Small intestine (tissue), 7 donors: Measurements from ENCODE around the gene FTO. TPM values are rescaled to one million over a fixed set of nuclear protein-coding genes. Genes with fewer than 3 reads are reported as not detected.

Experiments used
- DNase-seq, 2 donors: peaks; one replicate each; pipeline versions ENCODE4 v3.0.0 to v3.0.0-alpha.2; 2013
- FAIRE-seq: peaks from 2 replicates; lab custom pipeline; 2012; peaks lifted over from hg19 to GRCh38; lab: Jason Lieb, UNC
- H3K27ac ChIP-seq, 3 donors: one replicate each; pipeline ENCODE4 v1.5.1; 2013; ENCODE audit warnings: low read length in 2 of 3, mild to moderate bottlenecking in 2 of 3, control low read depth in 1 of 3, inconsistent platforms in 1 of 3, low read depth in 1 of 3, moderate library complexity in 1 of 3
- H3K27me3 ChIP-seq, 3 donors: one replicate each; pipeline ENCODE4 v1.6.1; 2013; ENCODE audit warnings: low read length in 3 of 3, inconsistent platforms in 1 of 3; ENCODE audit not compliant: control insufficient read depth in 3 of 3, insufficient read depth in 3 of 3
- H3K36me3 ChIP-seq, 3 donors: one replicate each; pipeline ENCODE4 v1.6.1; 2013; ENCODE audit warnings: low read length in 3 of 3, inconsistent platforms in 1 of 3, low read depth in 1 of 3, mild to moderate bottlenecking in 1 of 3, moderate library complexity in 1 of 3; ENCODE audit not compliant: control insufficient read depth in 3 of 3, insufficient read depth in 2 of 3
- H3K4me1 ChIP-seq, 3 donors: one replicate each; pipeline ENCODE4 v1.6.1; 2013; ENCODE audit warnings: low read length in 2 of 3, inconsistent platforms in 1 of 3, low read depth in 1 of 3, mild to moderate bottlenecking in 1 of 3, moderate library complexity in 1 of 3; ENCODE audit not compliant: control insufficient read depth in 3 of 3, insufficient read depth in 2 of 3
- H3K4me3 ChIP-seq, 3 donors: one replicate each; pipeline ENCODE4 v1.5.1; 2013; ENCODE audit warnings: low read length in 3 of 3, control low read depth in 1 of 3, inconsistent platforms in 1 of 3, low read depth in 1 of 3, mild to moderate bottlenecking in 1 of 3, moderate library complexity in 1 of 3
- H3K9me3 ChIP-seq, 2 donors: one replicate each; pipeline ENCODE4 v1.6.1; 2013; ENCODE audit warnings: low read depth in 1 of 2, low read length in 1 of 2; ENCODE audit not compliant: control insufficient read depth in 2 of 2, insufficient read depth in 1 of 2
- WGBS, 3 donors: extraction: QIAGEN DNeasy Blood & Tissue Kit; methylation state at CpG; one replicate each; pipeline ENCODE4 v1.1.7; 2013; 5-methylcytosine and 5-hydroxymethylcytosine counted together
- polyA plus RNA-seq, 4 donors: library from polyadenylated mRNA; stranded (reverse) in 3 of 4; unstranded in 1 of 4; fragments of 200-250 nt in 3 of 4; fragments of 120-200 nt in 1 of 4; gene quantifications; one replicate each; pipeline versions ENCODE4 v1.2.1 to v1.2.3, GENCODE V29; 2013
- donor health status: healthy with polysubstance abuse.
- donor health status: control.
- donor health status: control.
- donor health status: Bipolar disorder and iron deficiency.
- donor health status: healthy.

The FTO gene
- polyA plus RNA-seq, 4 donors, result 5.4 to 36.8 (median 12.2) TPM

- WGBS, 3 donors, result 95 to 100% (median 97%) methylated on average over 1 of the region's 1 CpG
- no peak for DNase-seq
- H3K36me3 ChIP-seq, result no peaks in the 10 kb centered on the region
- no peak overlapping the region for H3K27ac ChIP-seq
- peaks cover 3 to 7% of the 10 kb centered on the region in 2 donors for H3K9me3 ChIP-seq
- no peaks in the 10 kb centered on the region for H3K4me1 ChIP-seq
- no peaks in the 10 kb centered on the region for H3K27me3 ChIP-seq
- no peak overlapping the region for H3K4me3 ChIP-seq
- no peak for FAIRE-seq
Measured at GRCh38 chr16:54034684-54035083, 330.7 kb downstream of the FTO start.

GRCh38 chr16:54040480-54040879 lies 336.5 kb downstream of the FTO start:
- no peak overlapping the region for H3K27ac ChIP-seq
- no peaks in the 10 kb centered on the region for H3K36me3 ChIP-seq
- H3K27me3 ChIP-seq, result no peaks in the 10 kb centered on the region
- no peaks in the 10 kb centered on the region for H3K4me1 ChIP-seq
- DNase-seq (no peak), FAIRE-seq (no peak)
- H3K9me3 ChIP-seq, result peaks cover 0 to 5% of the 10 kb centered on the region in 2 donors
- H3K4me3 ChIP-seq, result no peak overlapping the region
- WGBS, 3 donors, result 78 to 92% (median 86%) methylated on average over 5 of the region's 5 CpGs

GRCh38 chr16:54040975-54041374 lies 337.0 kb downstream of the FTO start:
- peaks cover 0 to 5% of the 10 kb centered on the region in 2 donors for H3K9me3 ChIP-seq
- no peak for FAIRE-seq
- no peaks in the 10 kb centered on the region for H3K4me1 ChIP-seq
- H3K36me3 ChIP-seq, result no peaks in the 10 kb centered on the region
- DNase-seq, result no peak
- H3K27ac ChIP-seq, result no peak overlapping the region
- no peaks in the 10 kb centered on the region for H3K27me3 ChIP-seq
- WGBS, 3 donors, result 78 to 93% (median 92%) methylated on average over 6 of the region's 6 CpGs
- H3K4me3 ChIP-seq, result no peak overlapping the region

- Histone ChIP-seq H3K36me3 (no peaks in the 10 kb centered on the region), H3K27me3 (no peaks in the 10 kb centered on the region), H3K4me1 (no peaks in the 10 kb centered on the region), H3K9me3 (no peaks in the 10 kb centered on the region), H3K27ac (no peak overlapping the region), H3K4me3 (no peak overlapping the region)
- no peak for DNase-seq
- FAIRE-seq, result no peak
- 82 to 89% (median 85%) methylated on average over 11 of the region's 11 CpGs for WGBS, 3 donors
Measured at GRCh38 chr16:54048586-54049495, 344.9 kb downstream of the FTO start.

GRCh38 chr16:54049591-54050458 lies 345.9 kb downstream of the FTO start:
- Histone ChIP-seq H3K36me3 (no peaks in the 10 kb centered on the region), H3K9me3 (no peaks in the 10 kb centered on the region), H3K27me3 (no peaks in the 10 kb centered on the region), H3K4me1 (no peaks in the 10 kb centered on the region), H3K4me3 (no peak overlapping the region), H3K27ac (no peak overlapping the region)
- no peak for FAIRE-seq
- no peak for DNase-seq
- 82 to 89% (median 89%) methylated on average over 8 of the region's 8 CpGs for WGBS, 3 donors

- FAIRE-seq (no peak), DNase-seq (no peak)
- Histone ChIP-seq H3K9me3 (no peaks in the 10 kb centered on the region), H3K27me3 (no peaks in the 10 kb centered on the region), H3K27ac (no peak overlapping the region), H3K4me1 (no peaks in the 10 kb centered on the region), H3K36me3 (no peaks in the 10 kb centered on the region), H3K4me3 (no peak overlapping the region)
- 64 to 84% (median 77%) methylated on average over 7 of the region's 7 CpGs for WGBS, 3 donors
Measured at GRCh38 chr16:54050459-54051210, 346.7 kb downstream of the FTO start.

- 72 to 79% (median 73%) methylated on average over 5 of the region's 5 CpGs for WGBS, 3 donors
- no peaks in the 10 kb centered on the region for H3K27me3 ChIP-seq
Measured at GRCh38 chr16:54051821-54052220, 347.9 kb downstream of the FTO start.

GRCh38 chr16:54052271-54052670 lies 348.3 kb downstream of the FTO start:
- 65 to 92% (median 81%) methylated on average over 5 of the region's 5 CpGs for WGBS, 3 donors
- Histone ChIP-seq H3K9me3 (peaks cover 0 to 5% of the 10 kb centered on the region in 2 donors), H3K4me1 (no peaks in the 10 kb centered on the region), H3K27me3 (no peaks in the 10 kb centered on the region), H3K4me3 (no peak overlapping the region), H3K27ac (no peak overlapping the region), H3K36me3 (no peaks in the 10 kb centered on the region)
- FAIRE-seq (no peak), DNase-seq (no peak)

More at GRCh38 chr16:54051821-54052220, 347.9 kb downstream of the FTO start:
- Histone ChIP-seq H3K27ac (no peak overlapping the region), H3K4me1 (no peaks in the 10 kb centered on the region), H3K9me3 (peaks cover 0 to 5% of the 10 kb centered on the region in 2 donors), H3K36me3 (no peaks in the 10 kb centered on the region), H3K4me3 (no peak overlapping the region)
- DNase-seq, result no peak
- FAIRE-seq, result no peak
